ENCODE results near the gene ADCYAP1. TPM values are rescaled to one million over a fixed set of nuclear protein-coding genes. Genes with fewer than 3 reads are reported as not detected.

The ADCYAP1 gene
- total and polyA plus RNA-seq, 2 experiments from 2014 or later: not detected

DNA sequence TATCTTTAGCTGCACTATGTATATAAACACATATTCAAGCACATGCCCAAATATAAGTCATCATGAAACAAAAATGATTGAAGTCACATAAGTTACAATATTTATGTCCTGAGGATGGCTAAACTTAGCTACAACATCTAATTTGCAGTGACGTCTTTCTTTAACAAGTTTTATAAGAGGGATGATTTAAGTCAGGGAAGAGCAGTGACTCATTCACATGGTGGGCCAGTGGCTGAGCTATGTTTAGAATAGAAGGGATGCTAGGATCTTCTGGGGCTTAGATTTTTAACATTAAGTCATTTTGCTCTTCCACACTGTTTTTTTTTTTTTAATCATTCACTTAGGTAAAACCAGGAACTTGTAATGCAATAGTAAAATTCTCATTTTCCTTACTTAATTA, 22.3 kb downstream of the ADCYAP1 start:
- TF ChIP-seq, protein P1, sequence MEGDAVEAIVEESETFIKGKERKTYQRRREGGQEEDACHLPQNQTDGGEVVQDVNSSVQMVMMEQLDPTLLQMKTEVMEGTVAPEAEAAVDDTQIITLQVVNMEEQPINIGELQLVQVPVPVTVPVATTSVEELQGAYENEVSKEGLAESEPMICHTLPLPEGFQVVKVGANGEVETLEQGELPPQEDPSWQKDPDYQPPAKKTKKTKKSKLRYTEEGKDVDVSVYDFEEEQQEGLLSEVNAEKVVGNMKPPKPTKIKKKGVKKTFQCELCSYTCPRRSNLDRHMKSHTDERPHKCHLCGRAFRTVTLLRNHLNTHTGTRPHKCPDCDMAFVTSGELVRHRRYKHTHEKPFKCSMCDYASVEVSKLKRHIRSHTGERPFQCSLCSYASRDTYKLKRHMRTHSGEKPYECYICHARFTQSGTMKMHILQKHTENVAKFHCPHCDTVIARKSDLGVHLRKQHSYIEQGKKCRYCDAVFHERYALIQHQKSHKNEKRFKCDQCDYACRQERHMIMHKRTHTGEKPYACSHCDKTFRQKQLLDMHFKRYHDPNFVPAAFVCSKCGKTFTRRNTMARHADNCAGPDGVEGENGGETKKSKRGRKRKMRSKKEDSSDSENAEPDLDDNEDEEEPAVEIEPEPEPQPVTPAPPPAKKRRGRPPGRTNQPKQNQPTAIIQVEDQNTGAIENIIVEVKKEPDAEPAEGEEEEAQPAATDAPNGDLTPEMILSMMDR (IDR thresholded peaks at IDR 0.05; ENCODE audit: low read depth, low read length): no peak
- no peak for DNase-seq (ENCODE audit: low read depth in 1 of 2, low spot score in 1 of 2)
- H3K27ac ChIP-seq: no peak overlapping the region
- no peaks in the 10 kb centered on the region for H3K4me1 ChIP-seq (ENCODE audit: low read depth)
- no peaks in the 10 kb centered on the region for H3K27me3 ChIP-seq
- H3K36me3 ChIP-seq: no peaks in the 10 kb centered on the region
- H3K9me3 ChIP-seq (ENCODE audit: low read depth): no peaks in the 10 kb centered on the region
- no peak overlapping the region for H3K4me3 ChIP-seq

GRCh38 chr18:933082-933481, 28.4 kb downstream of the ADCYAP1 start:
- Histone ChIP-seq H3K36me3 (no peaks in the 10 kb centered on the region), H3K27ac (no peak overlapping the region), H3K27me3 (peaks cover 4% of the 10 kb centered on the region), H3K4me1 (ENCODE audit: low read depth) (no peaks in the 10 kb centered on the region), H3K4me3 (no peak overlapping the region), H3K9me3 (ENCODE audit: low read depth) (no peaks in the 10 kb centered on the region)
- TF ChIP-seq, protein P1 (IDR thresholded peaks at IDR 0.05; ENCODE audit: low read depth, low read length): no peak
- DNase-seq (ENCODE audit: low read depth in 1 of 2, low spot score in 1 of 2): no peak

- H3K27ac ChIP-seq: no peak overlapping the region
- H3K4me3 ChIP-seq: no peak overlapping the region
- no peaks in the 10 kb centered on the region for H3K9me3 ChIP-seq (ENCODE audit: low read depth)
- H3K27me3 ChIP-seq: peaks cover 4% of the 10 kb centered on the region
- no peak for DNase-seq (ENCODE audit: low read depth in 1 of 2, low spot score in 1 of 2)
- H3K36me3 ChIP-seq: no peaks in the 10 kb centered on the region
- H3K4me1 ChIP-seq (ENCODE audit: low read depth): no peaks in the 10 kb centered on the region
- TF ChIP-seq, protein P1 (IDR thresholded peaks at IDR 0.05; ENCODE audit: low read depth, low read length): no peak
Measured at GRCh38 chr18:934518-935133, 30.0 kb downstream of the ADCYAP1 start.

GRCh38 chr18:936941-937340, 32.3 kb downstream of the ADCYAP1 start:
- no peak for DNase-seq (ENCODE audit: low read depth in 1 of 2, low spot score in 1 of 2)
- H3K9me3 ChIP-seq (ENCODE audit: low read depth): no peaks in the 10 kb centered on the region
- no peak overlapping the region for H3K4me3 ChIP-seq
- H3K4me1 ChIP-seq (ENCODE audit: low read depth): no peaks in the 10 kb centered on the region
- TF ChIP-seq, protein P1 (IDR thresholded peaks at IDR 0.05; ENCODE audit: low read depth, low read length): no peak
- H3K27me3 ChIP-seq: peaks cover 4% of the 10 kb centered on the region
- H3K36me3 ChIP-seq: no peaks in the 10 kb centered on the region
- H3K27ac ChIP-seq: no peak overlapping the region

DNA sequence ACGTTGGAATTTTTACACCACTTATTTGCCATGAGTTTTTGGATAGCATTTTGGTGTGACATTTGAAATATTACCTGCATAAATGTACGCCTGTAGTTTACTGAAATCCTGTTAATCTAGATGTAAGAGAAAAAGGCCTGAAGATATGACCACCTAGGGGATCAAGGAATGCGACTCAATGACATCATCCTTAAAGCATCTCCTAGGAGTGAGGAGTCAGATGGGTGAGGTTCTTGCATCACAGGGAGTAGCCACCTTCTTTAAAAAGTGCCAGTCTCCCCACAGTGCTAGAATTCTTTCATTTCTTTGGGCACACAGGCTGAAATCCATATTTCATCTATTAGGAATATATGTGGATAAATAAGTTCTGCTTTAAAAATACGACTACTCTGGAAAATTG, 34.5 kb downstream of the ADCYAP1 start:
- peaks cover 4% of the 10 kb centered on the region for H3K27me3 ChIP-seq
- peak in 1 of 2 donors; percentile 6 for DNase-seq (ENCODE audit: low read depth in 1 of 2, low spot score in 1 of 2)
- H3K27ac ChIP-seq: no peak overlapping the region
- no peaks in the 10 kb centered on the region for H3K36me3 ChIP-seq
- TF ChIP-seq, protein P1 (IDR thresholded peaks at IDR 0.05; ENCODE audit: low read depth, low read length): no peak
- H3K4me1 ChIP-seq (ENCODE audit: low read depth): no peaks in the 10 kb centered on the region
- no peak overlapping the region for H3K4me3 ChIP-seq
- H3K9me3 ChIP-seq (ENCODE audit: low read depth): no peaks in the 10 kb centered on the region
